ENCODE measurements around the gene TMEM233.

Gene TMEM233

GRCh38 chr12:119593578-119594398 is at the start of gene TMEM233:
Gene TMEM233, plus strand, starts transcription at chr12:119593774. Its CDS starts 75 bp downstream, at chr12:119593849.
- TF ChIP-seq GATA3 (IDR thresholded peaks at IDR 0.05; ENCODE audit: low read depth, low read length) = no peak
- no peak for TF ChIP-seq GATA2 (IDR thresholded peaks at IDR 0.05; ENCODE audit: low read depth, low read length)

GRCh38 chr12:119544765-119545625 is 48.6 kb upstream of the TMEM233 start:
- TF ChIP-seq GATA2 (IDR thresholded peaks at IDR 0.05; ENCODE audit: low read depth, low read length) (no peak), GATA3 (IDR thresholded peaks at IDR 0.05; ENCODE audit: low read depth, low read length) (no peak)

GRCh38 chr12:119546340-119546739 is 47.2 kb upstream of the TMEM233 start:
- TF ChIP-seq GATA2 (IDR thresholded peaks at IDR 0.05; ENCODE audit: low read depth, low read length) (no peak), GATA3 (IDR thresholded peaks at IDR 0.05; ENCODE audit: low read depth, low read length) (no peak)

GRCh38 chr12:119547001-119547400 is 46.6 kb upstream of the TMEM233 start:
- TF ChIP-seq GATA2 (IDR thresholded peaks at IDR 0.05; ENCODE audit: low read depth, low read length) = no peak
- TF ChIP-seq GATA3 (IDR thresholded peaks at IDR 0.05; ENCODE audit: low read depth, low read length) = no peak

GRCh38 chr12:119556854-119557253 is 36.7 kb upstream of the TMEM233 start:
- no peak for TF ChIP-seq GATA2 (IDR thresholded peaks at IDR 0.05; ENCODE audit: low read depth, low read length)
- TF ChIP-seq GATA3 (IDR thresholded peaks at IDR 0.05; ENCODE audit: low read depth, low read length) = no peak

GRCh38 chr12:119565404-119565803 is 28.2 kb upstream of the TMEM233 start:
- TF ChIP-seq GATA3 (IDR thresholded peaks at IDR 0.05; ENCODE audit: low read depth, low read length) (no peak), GATA2 (IDR thresholded peaks at IDR 0.05; ENCODE audit: low read depth, low read length) (no peak)

- no peak for TF ChIP-seq GATA3 (IDR thresholded peaks at IDR 0.05; ENCODE audit: low read depth, low read length)
- TF ChIP-seq GATA2 (IDR thresholded peaks at IDR 0.05; ENCODE audit: low read depth, low read length) = no peak
Measured at GRCh38 chr12:119570771-119571170, 22.8 kb upstream of the TMEM233 start.

GRCh38 chr12:119573086-119573485 is 20.5 kb upstream of the TMEM233 start:
- no peak for TF ChIP-seq GATA2 (IDR thresholded peaks at IDR 0.05; ENCODE audit: low read depth, low read length)
- TF ChIP-seq GATA3 (IDR thresholded peaks at IDR 0.05; ENCODE audit: low read depth, low read length) = no peak

- TF ChIP-seq GATA3 (IDR thresholded peaks at IDR 0.05; ENCODE audit: low read depth, low read length) (no peak), GATA2 (IDR thresholded peaks at IDR 0.05; ENCODE audit: low read depth, low read length) (no peak)
Measured at GRCh38 chr12:119574255-119574654, 19.3 kb upstream of the TMEM233 start.

GRCh38 chr12:119576118-119576810 is 17.3 kb upstream of the TMEM233 start:
- no peak for TF ChIP-seq GATA3 (IDR thresholded peaks at IDR 0.05; ENCODE audit: low read depth, low read length)
- no peak for TF ChIP-seq GATA2 (IDR thresholded peaks at IDR 0.05; ENCODE audit: low read depth, low read length)

- TF ChIP-seq GATA2 (IDR thresholded peaks at IDR 0.05; ENCODE audit: low read depth, low read length) (no peak), GATA3 (IDR thresholded peaks at IDR 0.05; ENCODE audit: low read depth, low read length) (no peak)
Measured at GRCh38 chr12:119576915-119577314, 16.7 kb upstream of the TMEM233 start.

GRCh38 chr12:119578112-119578511 is 15.5 kb upstream of the TMEM233 start:
- TF ChIP-seq GATA3 (IDR thresholded peaks at IDR 0.05; ENCODE audit: low read depth, low read length) (no peak), GATA2 (IDR thresholded peaks at IDR 0.05; ENCODE audit: low read depth, low read length) (no peak)

- TF ChIP-seq GATA3 (IDR thresholded peaks at IDR 0.05; ENCODE audit: low read depth, low read length) = no peak
- TF ChIP-seq GATA2 (IDR thresholded peaks at IDR 0.05; ENCODE audit: low read depth, low read length) = no peak
Measured at GRCh38 chr12:119589097-119589496, 4.5 kb upstream of the TMEM233 start.

- TF ChIP-seq GATA3 (IDR thresholded peaks at IDR 0.05; ENCODE audit: low read depth, low read length) (no peak), GATA2 (IDR thresholded peaks at IDR 0.05; ENCODE audit: low read depth, low read length) (no peak)
Measured at GRCh38 chr12:119589634-119590033, 3.9 kb upstream of the TMEM233 start.

Measured in SH-SY5Y (cell line).